Neuronal stem cell (in vitro differentiated cells): ENCODE data around the gene ZNF423.

ENCODE experiments used
- DNase-seq: peaks from one replicate; pipeline ENCODE4 v3.0.0-alpha.2; 2013; ENCODE audit warnings: low spot score
- H2AFZ ChIP-seq: one replicate; pipeline ENCODE4 v1.6.1; 2013; ENCODE audit warnings: mild to moderate bottlenecking, low read length, inconsistent platforms
- H2AK5ac ChIP-seq: 2 replicates; pipeline ENCODE4 v1.6.1; 2013; ENCODE audit warnings: low read depth, mild to moderate bottlenecking, inconsistent platforms, low read length, moderate library complexity, mixed read lengths
- H2BK120ac ChIP-seq: 2 replicates; pipeline ENCODE4 v1.6.1; 2013; ENCODE audit warnings: low read depth, mild to moderate bottlenecking, inconsistent platforms, low read length, moderate library complexity, mixed read lengths
- H2BK12ac ChIP-seq: one replicate; pipeline ENCODE4 v1.6.1; 2013; ENCODE audit warnings: low read length, inconsistent platforms
- H2BK15ac ChIP-seq: 2 replicates; pipeline ENCODE4 v1.6.1; 2013; ENCODE audit warnings: mild to moderate bottlenecking, low read length, inconsistent platforms, mixed read lengths
- H2BK5ac ChIP-seq: one replicate; pipeline ENCODE4 v1.6.1; 2013; ENCODE audit warnings: inconsistent platforms, mild to moderate bottlenecking, low read length, moderate library complexity
- H3K14ac ChIP-seq: one replicate; pipeline ENCODE4 v1.6.1; 2013; ENCODE audit warnings: low read length, inconsistent platforms
- H3K18ac ChIP-seq: 2 replicates; pipeline ENCODE4 v1.6.1; 2013; ENCODE audit warnings: low read length, inconsistent platforms
- H3K23ac ChIP-seq: 2 replicates; pipeline ENCODE4 v1.6.1; 2013; ENCODE audit warnings: low read depth, mild to moderate bottlenecking, mixed read lengths, low read length, inconsistent platforms; ENCODE audit not compliant: poor library complexity
- H3K27ac ChIP-seq: replicated peaks from 3 replicates; pipeline ENCODE4 v1.5.1; 2013; ENCODE audit warnings: low read length, inconsistent platforms
- H3K27me3 ChIP-seq, 3 experiments: 2 replicates each; pipeline ENCODE4 v1.6.1; 2013; ENCODE audit warnings: low read length in 3 of 3, mild to moderate bottlenecking in 2 of 3, inconsistent platforms in 1 of 3, low read depth in 1 of 3, mixed read lengths in 1 of 3, moderate library complexity in 1 of 3; ENCODE audit not compliant: control insufficient read depth in 3 of 3, insufficient read depth in 3 of 3
- H3K36me3 ChIP-seq, 2 donors: replicated peaks in 1 of 2; 2 replicates each; pipeline ENCODE4 v1.6.1; 2013; ENCODE audit warnings: low read length in 2 of 2; ENCODE audit not compliant: control insufficient read depth in 2 of 2, insufficient read depth in 2 of 2
- H3K4ac ChIP-seq: 2 replicates; pipeline ENCODE4 v1.6.1; 2013; ENCODE audit warnings: inconsistent platforms, mild to moderate bottlenecking, low read length, moderate library complexity
- H3K4me1 ChIP-seq, 2 donors: 1 replicate in 1 of 2; 2 replicates in 1 of 2; pipeline ENCODE4 v1.6.1; 2013; ENCODE audit warnings: low read length in 2 of 2, low read depth in 1 of 2; ENCODE audit not compliant: control insufficient read depth in 2 of 2, insufficient read depth in 1 of 2
- H3K4me2 ChIP-seq: one replicate; pipeline ENCODE4 v1.6.1; 2013; ENCODE audit warnings: mild to moderate bottlenecking, low read length, inconsistent platforms; ENCODE audit not compliant: insufficient read depth, poor library complexity, severe bottlenecking
- H3K4me3 ChIP-seq, 2 donors: 2 replicates each; pipeline ENCODE4 v1.5.1; 2013; ENCODE audit warnings: low read length in 2 of 2, mild to moderate bottlenecking in 2 of 2, inconsistent platforms in 1 of 2, moderate library complexity in 1 of 2
- H3K79me1 ChIP-seq: one replicate; pipeline ENCODE4 v1.6.1; 2013; ENCODE audit warnings: low read depth, mild to moderate bottlenecking, inconsistent platforms, low read length, moderate library complexity
- H3K9ac ChIP-seq: one replicate; pipeline ENCODE4 v1.6.1; 2013; ENCODE audit warnings: mild to moderate bottlenecking, low read depth, low read length, inconsistent platforms; ENCODE audit not compliant: poor library complexity
- H3K9me3 ChIP-seq, 2 donors: replicated peaks in 1 of 2; 2 replicates each; pipeline versions ENCODE3 to v1.6.1; 2013; ENCODE audit warnings: low read length in 2 of 2, mild to moderate bottlenecking in 2 of 2, inconsistent platforms in 1 of 2, low read depth in 1 of 2, mixed read lengths in 1 of 2, moderate library complexity in 1 of 2; ENCODE audit not compliant: control insufficient read depth in 2 of 2, insufficient read depth in 1 of 2
- H4K8ac ChIP-seq: one replicate; pipeline ENCODE4 v1.6.1; 2013; ENCODE audit warnings: low read depth, mild to moderate bottlenecking, inconsistent platforms, low read length, moderate library complexity
- H4K91ac ChIP-seq: one replicate; pipeline ENCODE4 v1.6.1; 2013; ENCODE audit warnings: low read length, low read depth, mild to moderate bottlenecking, inconsistent platforms; ENCODE audit not compliant: poor library complexity
- WGBS, 2 donors: extraction: QIAGEN DNeasy Blood & Tissue Kit; methylation state at CpG; one replicate each; pipeline ENCODE4 v1.1.7; 2013; ENCODE audit warnings: missing lambda C conversion rate in 2 of 2, mixed read lengths in 1 of 2; ENCODE audit not compliant: insufficient read length in 2 of 2, insufficient replicate concordance in 1 of 2; ENCODE audit errors: extremely low coverage in 2 of 2; 5-methylcytosine and 5-hydroxymethylcytosine counted together

Gene ZNF423

GRCh38 chr16:49459953-49460735 lies 395.8 kb downstream of the ZNF423 start:
- H2AFZ ChIP-seq, result no peak overlapping the region
- WGBS, 2 donors, result no CpG with 5 or more reads among the region's 6 CpGs
- H3K14ac ChIP-seq, result no peak overlapping the region
- peak overlapping the region; percentile 31 for H2BK5ac ChIP-seq
- peak overlapping the region; percentile 44 for H3K23ac ChIP-seq
- H3K9me3 ChIP-seq, result no peaks in the 10 kb centered on the region
- H3K4ac ChIP-seq, result no peak overlapping the region
- no peak overlapping the region for H2AK5ac ChIP-seq
- peaks cover 0 to 28% (median 0%) of the 10 kb centered on the region in 3 experiments for H3K27me3 ChIP-seq
- H3K27ac ChIP-seq, result no peak overlapping the region
- peaks cover 23 to 33% of the 10 kb centered on the region in 2 donors for H3K4me1 ChIP-seq
- no peaks in the 10 kb centered on the region for H3K79me1 ChIP-seq
- H3K9ac ChIP-seq, result peak overlapping the region; percentile 70
- peak overlapping the region; percentile 19 for H3K18ac ChIP-seq
- H3K4me2 ChIP-seq, result no peak overlapping the region
- no peaks in the 10 kb centered on the region for H3K36me3 ChIP-seq
- DNase-seq, result no peak
- H2BK120ac ChIP-seq, result no peak overlapping the region
- no peak overlapping the region for H4K91ac ChIP-seq
- peak overlapping the region; percentile 2 for H2BK12ac ChIP-seq
- no peak overlapping the region for H4K8ac ChIP-seq
- no peak overlapping the region for H3K4me3 ChIP-seq
- no peak overlapping the region for H2BK15ac ChIP-seq

GRCh38 chr16:49458656-49459445 lies 397.1 kb downstream of the ZNF423 start:
- H3K9ac ChIP-seq, result no peak overlapping the region
- no CpG with 5 or more reads among the region's 5 CpGs for WGBS, 2 donors
- no peak for DNase-seq
- H3K79me1 ChIP-seq, result no peaks in the 10 kb centered on the region
- peaks cover 16 to 25% of the 10 kb centered on the region in 2 donors for H3K4me1 ChIP-seq
- no peak overlapping the region for H4K8ac ChIP-seq
- no peak overlapping the region for H3K14ac ChIP-seq
- H3K27me3 ChIP-seq, result peaks cover 0 to 28% (median 0%) of the 10 kb centered on the region in 3 experiments
- H3K9me3 ChIP-seq, result no peaks in the 10 kb centered on the region
- H3K27ac ChIP-seq, result no peak overlapping the region
- no peaks in the 10 kb centered on the region for H3K36me3 ChIP-seq
- H2BK15ac ChIP-seq, result no peak overlapping the region
- H4K91ac ChIP-seq, result no peak overlapping the region
- no peak overlapping the region for H3K23ac ChIP-seq
- H2AK5ac ChIP-seq, result no peak overlapping the region
- H2BK5ac ChIP-seq, result no peak overlapping the region
- no peak overlapping the region for H3K18ac ChIP-seq
- no peak overlapping the region for H3K4ac ChIP-seq
- H3K4me2 ChIP-seq, result no peak overlapping the region
- H2BK12ac ChIP-seq, result no peak overlapping the region
- H2AFZ ChIP-seq, result no peak overlapping the region
- no peak overlapping the region for H3K4me3 ChIP-seq
- H2BK120ac ChIP-seq, result no peak overlapping the region

- Histone ChIP-seq H3K27ac (no peak overlapping the region), H3K4ac (no peak overlapping the region), H3K23ac (no peak overlapping the region), H3K9me3 (no peaks in the 10 kb centered on the region), H3K36me3 (no peaks in the 10 kb centered on the region), H2AK5ac (no peak overlapping the region), H3K14ac (no peak overlapping the region), H2BK5ac (no peak overlapping the region), H3K4me1 (peaks cover 10 to 20% of the 10 kb centered on the region in 2 donors), H3K4me2 (no peak overlapping the region), H3K18ac (no peak overlapping the region), H4K91ac (no peak overlapping the region), H2BK15ac (no peak overlapping the region), H2AFZ (no peak overlapping the region), H2BK12ac (no peak overlapping the region), H4K8ac (no peak overlapping the region), H3K27me3 (peaks cover 0 to 31% (median 0%) of the 10 kb centered on the region in 3 experiments), H3K4me3 (no peak overlapping the region), H3K79me1 (no peaks in the 10 kb centered on the region), H3K9ac (no peak overlapping the region), H2BK120ac (no peak overlapping the region)
- DNase-seq, result no peak
- WGBS, 2 donors, result no CpG with 5 or more reads among the region's 6 CpGs
These were observed 397.7 kb downstream of the ZNF423 start for GRCh38 chr16:49458243-49458642.

GRCh38 chr16:49457196-49457595 lies 398.7 kb downstream of the ZNF423 start:
- no peak overlapping the region for H2BK12ac ChIP-seq
- no peak overlapping the region for H3K27ac ChIP-seq
- peaks cover 0 to 41% (median 0%) of the 10 kb centered on the region in 3 experiments for H3K27me3 ChIP-seq
- peaks cover 0 to 16% of the 10 kb centered on the region in 2 donors for H3K4me1 ChIP-seq
- no peak overlapping the region for H3K14ac ChIP-seq
- no peaks in the 10 kb centered on the region for H3K9me3 ChIP-seq
- no peaks in the 10 kb centered on the region for H3K36me3 ChIP-seq
- no peak for DNase-seq
- H3K79me1 ChIP-seq, result no peaks in the 10 kb centered on the region
- H3K4me2 ChIP-seq, result no peak overlapping the region
- no peak overlapping the region for H2BK15ac ChIP-seq
- H3K23ac ChIP-seq, result no peak overlapping the region
- no CpG with 5 or more reads among the region's 7 CpGs for WGBS, 2 donors
- H3K18ac ChIP-seq, result no peak overlapping the region
- no peak overlapping the region for H3K9ac ChIP-seq
- H2AK5ac ChIP-seq, result no peak overlapping the region
- H2BK5ac ChIP-seq, result no peak overlapping the region
- H2BK120ac ChIP-seq, result no peak overlapping the region
- no peak overlapping the region for H2AFZ ChIP-seq
- no peak overlapping the region for H3K4ac ChIP-seq
- H3K4me3 ChIP-seq, result no peak overlapping the region
- H4K91ac ChIP-seq, result no peak overlapping the region
- no peak overlapping the region for H4K8ac ChIP-seq
